ENCODE measurements around the gene PDGFRB. TPM values are rescaled to one million over a fixed set of nuclear protein-coding genes. Genes with fewer than 3 reads are reported as not detected.

Gene PDGFRB
- total and polyA plus RNA-seq, 4 donors: 5.2 to 13.1 (median 8.3) TPM

GRCh38 chr5:150073677-150074076 lies 82.0 kb downstream of the PDGFRB start:
- 77% methylated on average over 3 of the region's 3 CpGs for WGBS
- Histone ChIP-seq H3K36me3 (ENCODE audit: control insufficient read depth in 4 of 4, insufficient read depth in 3 of 4, low read depth in 1 of 4, low read length in 3 of 4) (no peaks in the 10 kb centered on the region), H3K4me1 (ENCODE audit: control insufficient read depth in 4 of 4, insufficient read depth in 4 of 4, low read length in 3 of 4) (no peaks in the 10 kb centered on the region), H3K27me3 (ENCODE audit: control insufficient read depth in 4 of 4, insufficient read depth in 4 of 4, low read length in 3 of 4) (no peaks in the 10 kb centered on the region), H3K9ac (ENCODE audit: low read depth in 1 of 2, low read length in 2 of 2) (no peak overlapping the region), H3K27ac (ENCODE audit: low read depth in 1 of 2, low read length in 2 of 2) (no peak overlapping the region), H3K9me3 (ENCODE audit: control insufficient read depth in 4 of 4, low read length in 3 of 4) (peaks cover 0 to 6% (median 0%) of the 10 kb centered on the region in 4 donors), H3K4me3 (ENCODE audit: low read depth in 1 of 3, low read length in 3 of 3) (no peak overlapping the region)
- TF ChIP-seq FOXA1 (IDR thresholded peaks at IDR 0.05): no peak
- TF ChIP-seq JUND (IDR thresholded peaks at IDR 0.05): no peak
- no peak for TF ChIP-seq RXRA (IDR thresholded peaks at IDR 0.05)
- TF ChIP-seq EGR1 (IDR thresholded peaks at IDR 0.05; ENCODE audit: low read depth in 2 of 2): no peak
- TF ChIP-seq SP1 (IDR thresholded peaks at IDR 0.05): no peak
- TF ChIP-seq NR2F2 (IDR thresholded peaks at IDR 0.05): no peak
- no peak for TF ChIP-seq FOXA2 (IDR thresholded peaks at IDR 0.05)
- TF ChIP-seq, protein P1, sequence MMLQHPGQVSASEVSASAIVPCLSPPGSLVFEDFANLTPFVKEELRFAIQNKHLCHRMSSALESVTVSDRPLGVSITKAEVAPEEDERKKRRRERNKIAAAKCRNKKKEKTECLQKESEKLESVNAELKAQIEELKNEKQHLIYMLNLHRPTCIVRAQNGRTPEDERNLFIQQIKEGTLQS (IDR thresholded peaks at IDR 0.05): no peak
- TF ChIP-seq, protein P2, sequence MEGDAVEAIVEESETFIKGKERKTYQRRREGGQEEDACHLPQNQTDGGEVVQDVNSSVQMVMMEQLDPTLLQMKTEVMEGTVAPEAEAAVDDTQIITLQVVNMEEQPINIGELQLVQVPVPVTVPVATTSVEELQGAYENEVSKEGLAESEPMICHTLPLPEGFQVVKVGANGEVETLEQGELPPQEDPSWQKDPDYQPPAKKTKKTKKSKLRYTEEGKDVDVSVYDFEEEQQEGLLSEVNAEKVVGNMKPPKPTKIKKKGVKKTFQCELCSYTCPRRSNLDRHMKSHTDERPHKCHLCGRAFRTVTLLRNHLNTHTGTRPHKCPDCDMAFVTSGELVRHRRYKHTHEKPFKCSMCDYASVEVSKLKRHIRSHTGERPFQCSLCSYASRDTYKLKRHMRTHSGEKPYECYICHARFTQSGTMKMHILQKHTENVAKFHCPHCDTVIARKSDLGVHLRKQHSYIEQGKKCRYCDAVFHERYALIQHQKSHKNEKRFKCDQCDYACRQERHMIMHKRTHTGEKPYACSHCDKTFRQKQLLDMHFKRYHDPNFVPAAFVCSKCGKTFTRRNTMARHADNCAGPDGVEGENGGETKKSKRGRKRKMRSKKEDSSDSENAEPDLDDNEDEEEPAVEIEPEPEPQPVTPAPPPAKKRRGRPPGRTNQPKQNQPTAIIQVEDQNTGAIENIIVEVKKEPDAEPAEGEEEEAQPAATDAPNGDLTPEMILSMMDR (IDR thresholded peaks at IDR 0.05; ENCODE audit: low read depth, low read length, missing input control): no peak
- TF ChIP-seq, protein P3, sequence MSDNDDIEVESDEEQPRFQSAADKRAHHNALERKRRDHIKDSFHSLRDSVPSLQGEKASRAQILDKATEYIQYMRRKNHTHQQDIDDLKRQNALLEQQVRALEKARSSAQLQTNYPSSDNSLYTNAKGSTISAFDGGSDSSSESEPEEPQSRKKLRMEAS (IDR thresholded peaks at IDR 0.05): no peak
- TF ChIP-seq, protein P4, sequence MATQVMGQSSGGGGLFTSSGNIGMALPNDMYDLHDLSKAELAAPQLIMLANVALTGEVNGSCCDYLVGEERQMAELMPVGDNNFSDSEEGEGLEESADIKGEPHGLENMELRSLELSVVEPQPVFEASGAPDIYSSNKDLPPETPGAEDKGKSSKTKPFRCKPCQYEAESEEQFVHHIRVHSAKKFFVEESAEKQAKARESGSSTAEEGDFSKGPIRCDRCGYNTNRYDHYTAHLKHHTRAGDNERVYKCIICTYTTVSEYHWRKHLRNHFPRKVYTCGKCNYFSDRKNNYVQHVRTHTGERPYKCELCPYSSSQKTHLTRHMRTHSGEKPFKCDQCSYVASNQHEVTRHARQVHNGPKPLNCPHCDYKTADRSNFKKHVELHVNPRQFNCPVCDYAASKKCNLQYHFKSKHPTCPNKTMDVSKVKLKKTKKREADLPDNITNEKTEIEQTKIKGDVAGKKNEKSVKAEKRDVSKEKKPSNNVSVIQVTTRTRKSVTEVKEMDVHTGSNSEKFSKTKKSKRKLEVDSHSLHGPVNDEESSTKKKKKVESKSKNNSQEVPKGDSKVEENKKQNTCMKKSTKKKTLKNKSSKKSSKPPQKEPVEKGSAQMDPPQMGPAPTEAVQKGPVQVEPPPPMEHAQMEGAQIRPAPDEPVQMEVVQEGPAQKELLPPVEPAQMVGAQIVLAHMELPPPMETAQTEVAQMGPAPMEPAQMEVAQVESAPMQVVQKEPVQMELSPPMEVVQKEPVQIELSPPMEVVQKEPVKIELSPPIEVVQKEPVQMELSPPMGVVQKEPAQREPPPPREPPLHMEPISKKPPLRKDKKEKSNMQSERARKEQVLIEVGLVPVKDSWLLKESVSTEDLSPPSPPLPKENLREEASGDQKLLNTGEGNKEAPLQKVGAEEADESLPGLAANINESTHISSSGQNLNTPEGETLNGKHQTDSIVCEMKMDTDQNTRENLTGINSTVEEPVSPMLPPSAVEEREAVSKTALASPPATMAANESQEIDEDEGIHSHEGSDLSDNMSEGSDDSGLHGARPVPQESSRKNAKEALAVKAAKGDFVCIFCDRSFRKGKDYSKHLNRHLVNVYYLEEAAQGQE (IDR thresholded peaks at IDR 0.05): no peak
- no peak for TF ChIP-seq HNF4A (conservative IDR thresholded peaks at IDR 0.05)
- TF ChIP-seq RAD21 (IDR thresholded peaks at IDR 0.05): no peak
- peak; percentile 22 for DNase-seq (ENCODE audit: low spot score)

GRCh38 chr5:150073086-150073625 lies 82.5 kb downstream of the PDGFRB start:
- Histone ChIP-seq H3K4me3 (ENCODE audit: low read depth in 1 of 3, low read length in 3 of 3) (no peak overlapping the region), H3K27me3 (ENCODE audit: control insufficient read depth in 4 of 4, insufficient read depth in 4 of 4, low read length in 3 of 4) (no peaks in the 10 kb centered on the region), H3K36me3 (ENCODE audit: control insufficient read depth in 4 of 4, insufficient read depth in 3 of 4, low read depth in 1 of 4, low read length in 3 of 4) (no peaks in the 10 kb centered on the region), H3K9ac (ENCODE audit: low read depth in 1 of 2, low read length in 2 of 2) (no peak overlapping the region), H3K4me1 (ENCODE audit: control insufficient read depth in 4 of 4, insufficient read depth in 4 of 4, low read length in 3 of 4) (peaks cover 0 to 2% (median 0%) of the 10 kb centered on the region in 4 donors), H3K27ac (ENCODE audit: low read depth in 1 of 2, low read length in 2 of 2) (no peak overlapping the region), H3K9me3 (ENCODE audit: control insufficient read depth in 4 of 4, low read length in 3 of 4) (peaks cover 0 to 6% (median 0%) of the 10 kb centered on the region in 4 donors)
- no peak for TF ChIP-seq TAF1 (conservative IDR thresholded peaks at IDR 0.05)
- DNase-seq (ENCODE audit: low spot score): peak; percentile 31
- WGBS: 87% methylated on average over 5 of the region's 5 CpGs
